GM23248 (cell line): ENCODE measurements around the gene ATRX.

ENCODE experiments used
- EZH2 ChIP-seq: fragments of 200-600 bp; sonication (generic); IDR thresholded peaks from 2 replicates; pipeline ENCODE4 v1.6.1; 2018; ENCODE audit warnings: antibody characterized with exemption, mild to moderate bottlenecking; ENCODE audit not compliant: insufficient read depth, poor library complexity, severe bottlenecking
- EZH2phosphoT487 ChIP-seq: fragments of 200-600 bp; sonication (generic); IDR thresholded peaks from 2 replicates; pipeline ENCODE4 v1.6.1; 2018; ENCODE audit warnings: antibody characterized with exemption, moderate library complexity, mild to moderate bottlenecking, low read depth; ENCODE audit not compliant: insufficient read depth

- TF ChIP-seq EZH2: no peak
- no peak for TF ChIP-seq EZH2phosphoT487
Measured at GRCh38 chrX:77548751-77549150, 237.3 kb downstream of the ATRX start.
